Prostate gland (tissue), 2 donors: ENCODE results near the gene EPN1.

Experiments
- CTCF ChIP-seq, 4 experiments: fragments of 200-600 bp in 2 of 4; fragments of 450-650 bp in 2 of 4; sonication (generic) in 2 of 4; IDR thresholded peaks; 1 replicate in 3 of 4; 2 replicates in 1 of 4; pipeline ENCODE4 v1.5.1; 2016 to 2019; ENCODE audit warnings: antibody characterized with exemption in 4 of 4, mild to moderate bottlenecking in 2 of 4, moderate library complexity in 2 of 4
- POLR2A ChIP-seq: fragments of 450-650 bp; IDR thresholded peaks from one replicate; pipeline ENCODE4 v1.6.1; 2016; ENCODE audit warnings: antibody characterized with exemption, mild to moderate bottlenecking
- POLR2AphosphoS5 ChIP-seq: sonication (generic); formaldehyde crosslinking; IDR thresholded peaks from one replicate; pipeline ENCODE4 v1.6.1; 2017; ENCODE audit warnings: antibody characterized with exemption

- TF ChIP-seq CTCF (IDR thresholded peaks at IDR 0.05) (no peak), POLR2A (no peak), POLR2AphosphoS5 (no peak)
Observed at GRCh38 chr19:55650602-55651230, 24.3 kb upstream of the EPN1 start.
